GM12872 (cell line): ENCODE data around the gene EIF4B.

Experiments
- TF ChIP-seq, protein P1 (sequence below): IDR thresholded peaks from 3 replicates; pipeline ENCODE4 v1.5.1; 2011; ENCODE audit warnings: low read depth, mild to moderate bottlenecking, low read length, moderate library complexity; ENCODE audit not compliant: insufficient read depth

EIF4B gene

DNA sequence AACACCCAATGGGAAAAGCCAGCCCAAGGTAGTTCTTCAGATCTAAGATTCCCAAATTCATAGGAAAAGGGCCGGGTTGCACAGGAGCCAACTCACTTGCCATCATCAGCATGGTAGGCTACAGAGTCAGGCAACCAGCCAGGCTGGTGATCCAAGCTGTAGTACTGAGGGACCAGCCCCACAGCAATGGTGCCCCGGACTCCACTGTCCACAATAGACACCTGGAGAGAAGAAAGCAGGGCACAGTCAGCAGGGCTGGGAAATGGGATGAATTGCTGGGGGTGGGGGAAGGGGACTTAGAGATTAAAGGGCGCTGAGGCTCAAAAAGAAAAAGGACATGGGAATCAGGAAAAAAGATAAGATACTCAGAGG is 68.7 kb downstream of the EIF4B start:
- TF ChIP-seq, protein P1, sequence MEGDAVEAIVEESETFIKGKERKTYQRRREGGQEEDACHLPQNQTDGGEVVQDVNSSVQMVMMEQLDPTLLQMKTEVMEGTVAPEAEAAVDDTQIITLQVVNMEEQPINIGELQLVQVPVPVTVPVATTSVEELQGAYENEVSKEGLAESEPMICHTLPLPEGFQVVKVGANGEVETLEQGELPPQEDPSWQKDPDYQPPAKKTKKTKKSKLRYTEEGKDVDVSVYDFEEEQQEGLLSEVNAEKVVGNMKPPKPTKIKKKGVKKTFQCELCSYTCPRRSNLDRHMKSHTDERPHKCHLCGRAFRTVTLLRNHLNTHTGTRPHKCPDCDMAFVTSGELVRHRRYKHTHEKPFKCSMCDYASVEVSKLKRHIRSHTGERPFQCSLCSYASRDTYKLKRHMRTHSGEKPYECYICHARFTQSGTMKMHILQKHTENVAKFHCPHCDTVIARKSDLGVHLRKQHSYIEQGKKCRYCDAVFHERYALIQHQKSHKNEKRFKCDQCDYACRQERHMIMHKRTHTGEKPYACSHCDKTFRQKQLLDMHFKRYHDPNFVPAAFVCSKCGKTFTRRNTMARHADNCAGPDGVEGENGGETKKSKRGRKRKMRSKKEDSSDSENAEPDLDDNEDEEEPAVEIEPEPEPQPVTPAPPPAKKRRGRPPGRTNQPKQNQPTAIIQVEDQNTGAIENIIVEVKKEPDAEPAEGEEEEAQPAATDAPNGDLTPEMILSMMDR = no peak

GRCh38 chr12:53076461-53076860 is 70.2 kb downstream of the EIF4B start:
- TF ChIP-seq, protein P1 = no peak

GRCh38 chr12:53077030-53077429 is 70.8 kb downstream of the EIF4B start:
- TF ChIP-seq, protein P1 = no peak

- TF ChIP-seq, protein P1 = 0 out of 3 replicates have a peak, but pooled peaks have one; percentile 22
Observed at GRCh38 chr12:53078425-53079225, 72.4 kb downstream of the EIF4B start.

GRCh38 chr12:53079226-53080117 is 73.2 kb downstream of the EIF4B start, which contains the start of gene SPRYD3:
SPRYD3 (minus strand) TSS chr12:53079390; CDS start chr12:53079333, 57 bp downstream.
- TF ChIP-seq, protein P1 = no peak

GRCh38 chr12:53082637-53083175 is 76.5 kb downstream of the EIF4B start:
- TF ChIP-seq, protein P1 = no peak

GRCh38 chr12:53086361-53086760 is 80.1 kb downstream of the EIF4B start:
- TF ChIP-seq, protein P1 = no peak
